Right kidney (tissue), 1 donor: ENCODE results near the gene RNF39.

Experiments
- DNase-seq: peaks from one replicate; pipeline ENCODE4 v3.0.0-alpha.2; 2016

RNF39 gene

GRCh38 chr6:30097902-30098768 is 22.6 kb upstream of the RNF39 start:
- DNase-seq: no peak

DNA sequence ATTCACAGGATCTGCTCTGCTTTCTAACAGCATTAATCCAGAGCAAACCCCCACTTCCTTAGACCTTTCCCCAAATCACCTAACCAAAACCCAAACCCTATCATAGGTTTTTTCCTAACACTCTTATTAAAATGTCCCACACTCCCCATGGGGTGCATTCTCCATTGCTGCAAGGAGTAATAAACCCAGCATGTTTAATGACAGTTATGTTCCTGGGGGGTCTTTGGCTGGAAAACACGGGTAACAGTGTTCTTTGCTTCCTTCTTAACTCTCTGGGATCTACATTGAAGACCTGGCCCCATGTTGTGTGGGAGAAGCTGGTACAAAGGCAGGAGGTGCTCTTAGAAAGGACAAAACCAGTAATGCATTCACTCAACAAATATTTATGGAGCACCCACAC is 21.3 kb upstream of the RNF39 start:
- DNase-seq: no peak

DNA sequence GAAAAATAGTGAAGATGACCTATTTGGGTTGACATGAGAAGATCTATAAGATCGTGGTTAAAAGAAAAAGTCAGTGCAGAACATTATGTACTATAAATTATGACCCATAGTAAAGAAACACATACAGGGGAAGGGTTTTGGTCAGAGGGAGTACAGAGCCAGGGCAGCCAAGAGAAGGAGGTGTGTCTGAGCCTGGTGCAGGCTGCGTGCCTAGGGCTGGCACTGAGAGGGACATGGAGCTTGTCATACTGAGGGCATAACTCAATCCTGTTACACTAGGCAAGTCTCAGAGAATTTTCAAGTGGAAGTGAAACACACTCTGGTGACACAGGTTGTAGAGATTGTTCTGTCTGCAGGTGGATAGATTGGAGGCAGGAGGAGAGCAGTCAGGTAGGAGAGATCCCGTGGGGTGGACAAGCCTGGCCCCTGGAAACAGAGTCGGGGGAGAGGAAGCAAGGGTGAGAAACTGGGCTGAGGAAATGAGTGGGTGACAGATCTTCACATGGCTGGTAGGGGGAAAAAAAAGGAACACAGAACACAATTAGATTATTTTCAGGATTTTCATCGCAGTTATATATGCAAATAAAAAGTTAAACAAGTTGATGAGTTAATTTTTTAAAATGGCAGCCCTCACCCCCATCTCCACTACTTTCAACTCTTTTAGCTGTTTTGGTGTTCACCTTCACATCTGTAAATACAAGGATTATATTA is 18.5 kb upstream of the RNF39 start:
- no peak for DNase-seq

- DNase-seq: no peak
Measured at GRCh38 chr6:30092852-30093543, 17.4 kb upstream of the RNF39 start.

GRCh38 chr6:30091577-30092381 is 16.2 kb upstream of the RNF39 start:
- no peak for DNase-seq

- no peak for DNase-seq
Measured at GRCh38 chr6:30087876-30088275, 12.3 kb upstream of the RNF39 start.

DNA sequence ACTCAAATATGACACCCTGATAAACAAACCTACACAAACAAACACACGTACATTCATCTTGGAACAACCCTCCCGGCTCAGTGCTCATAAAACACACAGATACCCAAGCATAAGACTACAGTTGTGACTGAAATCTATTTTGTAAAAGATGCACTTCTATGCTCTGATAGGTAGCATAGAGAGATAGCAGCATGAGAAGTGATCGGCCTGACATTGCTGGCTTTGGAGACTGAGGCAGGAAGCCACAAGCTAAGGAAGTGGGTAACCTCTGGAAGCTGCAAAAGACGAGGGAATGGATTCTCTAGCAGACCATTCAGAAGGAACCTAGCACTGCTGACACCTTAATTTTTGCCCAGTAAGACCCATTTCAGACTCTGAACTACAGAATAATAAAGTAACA is 1.6 kb upstream of the RNF39 start:
- DNase-seq: no peak

- DNase-seq: no peak
Measured at GRCh38 chr6:30075790-30076732, 492 bp upstream of the RNF39 start.

DNA sequence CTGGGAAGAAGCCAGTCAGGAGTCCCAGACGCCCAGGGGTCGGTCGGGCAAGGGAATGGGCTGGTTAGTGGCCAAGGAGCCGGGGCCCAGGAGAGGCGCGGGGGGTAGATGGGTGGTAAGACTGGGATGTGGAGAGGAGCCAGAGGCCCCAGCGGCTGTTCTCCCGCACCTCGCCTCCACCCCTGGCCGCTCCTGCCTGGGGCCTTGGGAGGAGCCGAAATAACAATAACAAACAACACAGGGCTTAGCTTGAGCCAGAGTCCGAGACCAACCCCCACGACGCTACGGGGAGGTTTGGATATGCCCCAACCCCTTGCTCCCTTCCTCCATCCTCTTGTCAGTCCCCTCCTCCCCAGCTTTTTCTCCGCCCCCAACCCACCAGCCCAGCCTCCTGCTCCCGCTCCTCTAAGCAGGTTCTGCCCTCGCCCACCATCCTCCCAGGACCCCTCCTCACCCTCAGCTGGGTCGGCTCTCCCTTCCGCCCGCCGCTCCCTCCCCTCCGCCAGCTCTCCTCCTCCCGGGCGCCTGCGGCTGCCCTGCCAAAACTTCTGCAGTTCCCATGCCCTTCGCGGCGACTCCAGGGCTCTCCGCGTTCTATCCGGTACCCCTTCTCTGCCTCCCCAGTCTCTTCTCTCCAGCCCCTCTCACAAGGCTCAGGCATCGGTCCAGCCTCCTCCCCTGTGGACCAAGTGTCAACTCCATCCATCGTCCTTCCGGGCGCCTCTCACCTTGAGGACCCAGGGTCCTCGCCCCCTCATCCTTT is 1.1 kb downstream of the RNF39 start:
- DNase-seq: peak; percentile 27

- no peak for DNase-seq
Measured at GRCh38 chr6:30073489-30074235, 1.9 kb downstream of the RNF39 start.

DNA sequence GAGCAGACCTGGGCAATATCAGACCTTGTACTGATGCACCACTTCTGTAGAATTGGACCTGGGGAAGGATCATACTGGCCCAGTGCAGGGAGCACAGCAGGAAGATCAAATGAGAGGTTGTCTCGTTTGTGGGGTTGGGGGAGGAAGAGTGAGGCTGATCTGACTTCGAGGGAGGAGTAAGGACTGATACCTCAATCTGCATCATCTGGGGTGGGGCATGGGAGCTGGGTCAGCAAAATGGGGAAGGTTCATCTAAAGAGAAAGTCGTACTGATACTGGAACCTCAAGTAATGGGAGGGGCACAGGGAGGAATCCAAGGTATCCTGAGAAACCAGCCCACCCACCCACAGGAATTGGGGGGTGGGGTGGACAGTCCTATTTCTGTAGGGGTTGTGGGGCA is 3.7 kb downstream of the RNF39 start:
- no peak for DNase-seq

DNA sequence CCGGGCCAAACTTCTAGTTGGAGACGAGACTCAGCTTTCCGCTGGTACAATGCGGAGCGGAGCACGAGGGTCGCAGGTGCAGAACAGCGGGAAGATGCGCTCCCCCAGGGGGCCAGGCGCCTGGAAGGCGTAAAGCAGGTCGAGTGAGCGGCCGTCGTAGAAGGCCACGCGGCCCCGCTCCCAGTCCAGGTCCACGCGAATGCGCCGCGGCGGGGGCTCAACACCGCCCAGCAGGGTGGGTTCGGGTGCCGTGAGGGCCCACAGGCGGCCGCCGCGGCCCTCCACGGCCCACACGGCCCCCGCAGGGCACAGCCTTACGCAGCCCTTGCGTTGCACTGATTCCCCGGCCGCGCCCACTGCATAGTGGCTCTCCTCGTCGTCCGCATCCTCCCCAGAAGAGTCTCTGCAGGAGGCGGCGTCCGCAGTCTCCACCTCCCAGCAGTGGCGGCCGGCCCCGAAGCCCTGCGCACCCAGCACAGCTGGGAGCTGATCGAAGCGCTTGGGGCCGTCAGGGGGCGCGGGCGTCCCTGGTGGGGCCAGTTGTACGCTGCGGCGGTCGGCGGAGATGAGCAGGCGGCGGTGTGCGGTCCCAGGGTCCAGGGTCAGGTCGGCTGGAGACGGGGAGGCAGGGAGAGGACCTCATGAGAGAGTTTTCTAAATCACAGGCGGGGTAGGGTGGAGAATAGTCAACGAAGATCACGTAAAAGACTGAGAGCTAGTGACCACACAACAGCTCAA is 4.3 kb downstream of the RNF39 start:
- peak; percentile 46 for DNase-seq

- no peak for DNase-seq
Measured at GRCh38 chr6:30067460-30068139, 8.0 kb downstream of the RNF39 start.

DNA sequence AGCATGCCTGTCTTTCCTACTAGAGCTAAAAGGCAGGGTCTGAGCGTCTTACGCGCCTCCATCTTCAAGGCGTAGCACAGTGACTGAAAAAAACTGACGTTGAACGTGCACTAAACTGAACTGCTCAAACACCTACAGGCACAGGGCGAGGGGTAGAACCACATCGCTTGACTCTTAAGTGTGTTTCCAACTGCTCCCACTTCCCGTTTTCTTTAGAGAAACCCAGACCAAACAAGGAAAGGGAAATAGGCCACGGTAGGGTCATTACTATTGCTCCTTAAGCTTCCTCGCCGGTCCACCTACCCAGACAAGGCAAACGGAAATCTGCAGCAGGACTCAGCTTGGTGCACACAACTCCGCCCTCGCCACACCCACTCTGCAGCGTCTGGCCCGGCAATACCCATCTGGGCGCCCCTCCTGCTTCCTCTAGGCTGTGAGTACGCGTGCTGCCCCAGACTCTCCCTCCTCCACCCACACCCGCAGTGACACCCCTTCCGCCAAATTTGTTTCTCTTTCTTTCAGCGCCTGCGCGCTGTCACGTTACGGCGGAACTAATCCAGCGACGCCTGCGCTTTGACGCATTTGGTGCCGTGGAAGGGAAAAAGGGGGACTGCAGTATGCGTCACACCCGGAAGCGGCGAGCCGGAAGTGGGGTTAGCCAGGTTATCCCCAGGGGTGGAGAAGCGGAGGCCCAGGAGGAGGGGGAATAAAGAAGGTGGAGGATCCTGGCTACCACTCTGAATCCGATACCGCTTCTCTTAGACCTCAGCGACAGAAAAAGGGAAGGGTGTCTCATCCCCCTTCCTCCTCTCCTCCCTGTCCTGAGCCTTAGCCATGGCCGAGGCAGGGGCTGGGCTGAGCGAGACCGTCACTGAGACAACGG is 8.8 kb downstream of the RNF39 start, which contains the start of gene PPP1R11:
Gene PPP1R11, plus strand, starts transcription at position 622 of the 883 bp plus-strand sequence. Its CDS starts 213 bp downstream, at position 835.
- DNase-seq: peak; percentile 98

DNA sequence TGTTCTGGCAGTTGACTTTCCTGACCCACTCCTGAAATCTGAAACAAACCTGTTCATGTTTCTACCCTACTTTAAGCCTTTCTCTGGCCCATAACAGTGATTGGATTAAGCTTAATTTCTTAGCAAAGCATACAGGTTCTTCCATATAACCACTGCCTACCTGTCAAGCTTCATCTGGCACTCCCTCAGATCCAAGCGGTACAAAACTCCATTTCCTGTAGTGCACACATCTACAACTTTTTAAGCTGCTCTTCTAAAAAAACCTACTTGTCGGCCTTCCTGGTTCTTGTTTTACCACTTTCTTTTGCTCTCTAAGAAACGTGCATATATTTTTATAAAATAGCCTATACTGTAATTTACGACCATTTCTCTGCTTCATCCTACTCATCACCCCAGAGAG is 9.5 kb downstream of the RNF39 start:
- DNase-seq: no peak

GRCh38 chr6:30063315-30063714 is 12.3 kb downstream of the RNF39 start:
- DNase-seq: no peak
